HepG2 (cell line): Measurements from ENCODE around the gene FAM20C. TPM values are rescaled to one million over a fixed set of nuclear protein-coding genes. Genes with fewer than 3 reads are reported as not detected.
"Not testable (repeated sequence)": the region's sequence is repeated elsewhere in the genome, so short reads cannot be mapped to it uniquely, and the experiment has no call there.

Source experiments
- ATAC-seq: fragments of 200-7000 bp; cut with Tn5 transposase; 3 replicates; pipeline ENCODE4 v1.9.1; 2020; ENCODE audit warnings: mild to moderate bottlenecking, moderate library complexity
- BruUV-seq: library from RNA; stranded (reverse); fragments of 400-500 nt; replicated peaks from 2 replicates; lab custom pipeline; 2021; lab: Mats Ljungman, UMichigan
- CTCF ChIA-PET: fragments of 300-600 bp; formaldehyde crosslinking; extraction: SDS; loops from one replicate; lab custom pipeline; 2021; ENCODE audit warnings: low total read pairs, inconsistent platforms, low intra/inter-chr PET ratio; lab: Yijun Ruan, JAX
- POLR2A ChIA-PET: fragments of 350-600 bp; sonication (Branson Sonifier 250); formaldehyde crosslinking; loops from one replicate; lab custom pipeline; 2020; ENCODE audit warnings: antibody characterized with exemption, inconsistent platforms; lab: Yijun Ruan, JAX
- DNase-seq: peaks from one replicate; pipeline ENCODE4 v3.0.0-alpha.2; 2015; ENCODE audit warnings: low spot score
- FAIRE-seq: peaks from 3 replicates; lab custom pipeline; 2011; peaks lifted over from hg19 to GRCh38; lab: Jason Lieb, UNC
- H2AFZ ChIP-seq: one replicate; pipeline ENCODE4 v1.6.1; 2011; ENCODE audit warnings: low read length, inconsistent platforms
- H3K27ac ChIP-seq: fragments of 300-600 bp; 3 replicates; pipeline ENCODE4 v1.8.0; 2011; ENCODE audit warnings: mixed run types, mild to moderate bottlenecking, mixed read lengths, low read length, inconsistent platforms; ENCODE audit not compliant: insufficient read depth; ENCODE audit errors: extremely low read length
- H3K27me3 ChIP-seq, 2 experiments: fragments of 200-600 bp in 1 of 2; 2 replicates in 1 of 2; 3 replicates in 1 of 2; pipeline versions ENCODE4 v1.6.0 to v1.8.0; 2011; ENCODE audit warnings: low read length in 2 of 2, mild to moderate bottlenecking in 2 of 2, moderate library complexity in 2 of 2, inconsistent platforms in 1 of 2; ENCODE audit not compliant: insufficient read depth in 2 of 2, control insufficient read depth in 1 of 2
- H3K36me3 ChIP-seq, 2 experiments: fragments of 200-600 bp in 1 of 2; replicated peaks in 1 of 2; 2 replicates in 1 of 2; 3 replicates in 1 of 2; pipeline versions ENCODE4 v1.5.1 to v1.8.0; 2011; ENCODE audit warnings: low read length in 2 of 2, inconsistent platforms in 1 of 2; ENCODE audit not compliant: insufficient read depth in 2 of 2, control insufficient read depth in 1 of 2
- H3K4me1 ChIP-seq: 2 replicates; pipeline ENCODE4 v1.5.1; 2012; ENCODE audit warnings: low read length, inconsistent platforms; ENCODE audit not compliant: insufficient read depth
- H3K4me2 ChIP-seq: 2 replicates; pipeline ENCODE4 v1.6.0; 2011; ENCODE audit warnings: low read depth, low read length, inconsistent platforms
- H3K4me3 ChIP-seq, 3 experiments: fragments of 200-600 bp in 1 of 3; sonication (generic), shearing (Covaris generic) in 1 of 3; replicated peaks in 1 of 3; 2 replicates each; pipeline ENCODE4 v1.5.1; 2011 to 2016; ENCODE audit warnings: low read length in 3 of 3, inconsistent platforms in 2 of 3, low read depth in 2 of 3, mild to moderate bottlenecking in 2 of 3, control low read depth in 1 of 3, mixed read lengths in 1 of 3; ENCODE audit not compliant: insufficient read depth in 1 of 3
- H3K79me2 ChIP-seq: one replicate; pipeline ENCODE4 v1.6.1; 2011; ENCODE audit warnings: low read length, inconsistent platforms; ENCODE audit not compliant: insufficient read depth
- H3K9ac ChIP-seq: 2 replicates; pipeline ENCODE4 v1.6.0; 2011; ENCODE audit warnings: mild to moderate bottlenecking, low read depth, low read length, inconsistent platforms; ENCODE audit not compliant: insufficient read depth
- H3K9me3 ChIP-seq: 2 replicates; pipeline ENCODE4 v1.5.1; 2012; ENCODE audit warnings: mild to moderate bottlenecking, low read length
- H4K20me1 ChIP-seq: 2 replicates; pipeline ENCODE4 v1.6.0; 2011; ENCODE audit warnings: inconsistent platforms, mild to moderate bottlenecking, low read length, moderate library complexity; ENCODE audit not compliant: insufficient read depth
- ETV6 ChIP-seq: sonication (generic); formaldehyde crosslinking; conservative IDR thresholded peaks from 2 replicates; pipeline ENCODE4 v1.4.0; 2020; ENCODE audit warnings: missing genetic modification reagents
- SOX6 ChIP-seq, 2 experiments: fragments of 450-650 bp in 1 of 2; sonication (generic) in 1 of 2; formaldehyde crosslinking in 1 of 2; IDR thresholded peaks; 2 replicates each; pipeline versions ENCODE4 v1.4.0 to v1.6.1; 2017 to 2020; ENCODE audit warnings: antibody characterized with exemption in 1 of 2, mild to moderate bottlenecking in 1 of 2, missing genetic modification reagents in 1 of 2
- SRY ChIP-seq: sonication (generic); formaldehyde crosslinking; IDR thresholded peaks from 2 replicates; pipeline ENCODE4 v1.8.0; 2022; ENCODE audit warnings: mild to moderate bottlenecking, missing genetic modification reagents
- ZNF234 ChIP-seq: sonication (generic); formaldehyde crosslinking; conservative IDR thresholded peaks from 2 replicates; pipeline ENCODE4 v1.5.1; 2020; ENCODE audit warnings: mild to moderate bottlenecking, missing genetic modification reagents
- ZNF264 ChIP-seq: sonication (generic); formaldehyde crosslinking; IDR thresholded peaks from 2 replicates; pipeline ENCODE4 v1.4.0; 2020; ENCODE audit warnings: missing genetic modification reagents
- WGBS: methylation state at CpG from one replicate; pipeline ENCODE4 v1.1.6; 2017; ENCODE audit warnings: low lambda C conversion rate; 5-methylcytosine and 5-hydroxymethylcytosine counted together
- in situ Hi-C: cut with HindIII; loops from 2 replicates; pipeline ENCODE4 v1.10.0; 2017; ENCODE audit warnings: low pct_unique_long_range_greater_than_20kb; ENCODE audit not compliant: extremely low pct_ligation_motif_present
- intact Hi-C: fragments of 100-400 bp; cut with micrococcal nuclease; formaldehyde crosslinking; loops from one replicate; pipeline ENCODE4 v1.10.0; 2022; ENCODE audit not compliant: unreplicated experiment
- polyA plus RNA-seq, 8 experiments: library from polyadenylated mRNA; depleted of rRNA in 3 of 8; stranded (reverse) in 7 of 8; unstranded in 1 of 8; fragments of >200 nt; fragmentation: Illumina TruSeq in 4 of 8; extraction: Trizol in 4 of 8; gene quantifications; 2 replicates each; pipeline versions ENCODE4 v1.2.1 to v1.2.3, GENCODE V29; 2011 to 2016; ENCODE audit warnings: low read depth in 4 of 8, missing spikeins in 1 of 8, mixed read lengths in 1 of 8; ENCODE audit not compliant: insufficient read depth in 1 of 8
- total RNA-seq, 5 experiments: library from RNA; depleted of rRNA; stranded (reverse); fragments of >200 nt; fragmentation: Illumina TruSeq; extraction: Trizol; gene quantifications; 2 replicates each; pipeline ENCODE4 v1.2.3, GENCODE V29; 2016; ENCODE audit warnings: low read depth in 1 of 5

FAM20C gene
- total and polyA plus RNA-seq, 2 of the 13 experiments (the other 11 are each of a cell fraction or from before 2014, with no cell fraction given) = 11.9 to 19.9 TPM

DNA sequence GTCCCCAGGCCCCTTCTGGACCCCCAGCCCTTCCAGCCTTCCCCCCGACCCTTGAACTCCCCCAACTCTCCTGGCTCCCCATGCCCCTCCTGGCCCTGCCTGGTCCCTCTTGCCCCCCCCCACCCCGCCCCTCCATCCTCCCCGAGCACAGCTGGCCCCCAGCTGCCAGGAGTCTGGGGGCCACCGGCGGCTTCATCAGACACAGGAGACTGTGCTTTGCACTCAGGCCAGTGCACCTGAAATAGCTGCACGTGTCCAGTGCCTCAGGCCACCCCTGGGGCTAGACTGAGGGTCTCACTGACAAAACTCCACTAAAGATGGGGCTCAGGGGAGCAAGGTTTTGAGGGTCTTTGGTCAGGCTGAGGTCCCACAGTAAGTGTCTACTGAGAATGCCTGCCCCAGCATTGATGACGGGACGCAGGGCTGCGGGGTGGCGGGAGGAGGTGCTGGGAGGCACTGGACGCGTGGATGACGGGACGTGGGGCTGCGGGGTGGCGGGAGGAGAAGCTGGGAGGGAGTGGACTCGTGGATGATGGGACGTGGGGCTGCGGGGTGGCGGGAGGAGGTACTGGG is 104.1 kb downstream of the FAM20C start:
- no TSS peak for BruUV-seq
- intact Hi-C loops = no loop called here
- ATAC-seq (no peak), DNase-seq (no peak), FAIRE-seq (no peak)
- WGBS = 62% methylated on average over 20 of the region's 20 CpGs
- Histone ChIP-seq H3K4me2 (no peak overlapping the region), H3K79me2 (no peaks in the 10 kb centered on the region), H3K4me1 (peaks cover 33% of the 10 kb centered on the region), H3K27ac (no peak overlapping the region), H3K36me3 (no peaks in the 10 kb centered on the region), H3K4me3 (no peak overlapping the region), H2AFZ (no peak overlapping the region), H4K20me1 (no peaks in the 10 kb centered on the region), H3K27me3 (peaks cover 6 to 36% of the 10 kb centered on the region in 2 experiments; a peak in 3 of 5 replicates), H3K9me3 (no peaks in the 10 kb centered on the region)
- POLR2A ChIA-PET = no interaction called here
- CTCF ChIA-PET = no interaction called here
- no peak for TF ChIP-seq SRY
- TF ChIP-seq ZNF264 (CRISPR knock-in tag) = no peak
- no peak for TF ChIP-seq SOX6 (IDR thresholded peaks at IDR 0.05)
- TF ChIP-seq SOX6 (CRISPR knock-in tag; IDR thresholded peaks at IDR 0.05) = no peak
- TF ChIP-seq ZNF234 (CRISPR knock-in tag) = no peak
- TF ChIP-seq ETV6 (CRISPR knock-in tag) = no peak
- TF ChIP-seq, all 625 proteins: peak for 0
- in situ Hi-C loops = no loop called here
- H3K9ac ChIP-seq = no peak overlapping the region

DNA sequence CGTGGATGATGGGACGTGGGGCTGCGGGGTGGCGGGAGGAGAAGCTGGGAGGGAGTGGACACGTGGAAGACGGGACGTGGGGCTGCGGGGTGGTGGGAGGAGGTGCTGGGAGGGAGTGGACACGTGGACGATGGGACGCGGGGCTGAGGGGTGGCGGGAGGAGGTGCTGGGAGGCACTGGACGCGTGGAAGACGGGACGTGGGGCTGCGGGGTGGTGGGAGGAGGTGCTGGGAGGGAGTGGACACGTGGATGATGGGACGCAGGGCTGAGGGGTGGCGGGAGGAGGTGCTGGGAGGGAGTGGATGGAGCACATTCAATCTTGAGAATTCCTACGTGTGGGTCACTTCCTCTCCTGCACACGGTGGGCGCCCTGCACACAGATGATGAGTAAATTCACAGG is 104.8 kb downstream of the FAM20C start:
- ATAC-seq, H3K27ac ChIP-seq, BruUV-seq, H3K9me3 ChIP-seq, CTCF ChIA-PET, H4K20me1 ChIP-seq, H3K4me3 ChIP-seq, POLR2A ChIA-PET, H3K4me2 ChIP-seq, DNase-seq, H3K9ac ChIP-seq, H3K36me3 ChIP-seq, intact Hi-C loops, in situ Hi-C loops, H3K79me2 ChIP-seq, H2AFZ ChIP-seq, FAIRE-seq: not testable (repeated sequence)
- peaks cover 33% of the 10 kb centered on the region for H3K4me1 ChIP-seq
- peaks cover 6 to 43% of the 10 kb centered on the region in 2 experiments; a peak in 3 of 5 replicates for H3K27me3 ChIP-seq
- 74% methylated on average over 24 of the region's 24 CpGs for WGBS
